ENCODE data around the gene CAMK2D.

Gene CAMK2D

DNA sequence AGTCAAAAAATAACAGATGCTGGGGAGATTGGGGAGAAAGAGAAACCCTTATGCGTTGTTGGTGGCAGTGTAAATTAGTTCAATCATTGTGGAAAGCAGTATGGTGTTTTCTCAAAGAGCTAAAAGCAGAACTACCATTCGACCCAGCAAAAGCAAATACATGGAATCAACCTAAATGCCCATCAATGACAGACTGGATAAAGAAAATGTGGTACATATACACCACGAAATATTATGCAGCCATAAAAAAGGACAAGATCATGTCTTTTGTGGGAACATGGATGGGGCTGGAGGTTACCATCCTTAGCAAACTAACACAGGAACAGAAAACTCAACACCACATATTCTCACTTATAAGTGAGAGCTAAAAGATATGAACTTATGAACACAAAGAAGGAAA is 188.9 kb downstream of the CAMK2D start:
- no peak for ATAC-seq
- peak; percentile 71 for TF ChIP-seq ZNF8 (CRISPR knock-in tag; IDR thresholded peaks at IDR 0.05)
- TF ChIP-seq BACH2 (CRISPR knock-in tag; IDR thresholded peaks at IDR 0.05; ENCODE audit: borderline replicate concordance), result no peak
- TF ChIP-seq, protein P1, sequence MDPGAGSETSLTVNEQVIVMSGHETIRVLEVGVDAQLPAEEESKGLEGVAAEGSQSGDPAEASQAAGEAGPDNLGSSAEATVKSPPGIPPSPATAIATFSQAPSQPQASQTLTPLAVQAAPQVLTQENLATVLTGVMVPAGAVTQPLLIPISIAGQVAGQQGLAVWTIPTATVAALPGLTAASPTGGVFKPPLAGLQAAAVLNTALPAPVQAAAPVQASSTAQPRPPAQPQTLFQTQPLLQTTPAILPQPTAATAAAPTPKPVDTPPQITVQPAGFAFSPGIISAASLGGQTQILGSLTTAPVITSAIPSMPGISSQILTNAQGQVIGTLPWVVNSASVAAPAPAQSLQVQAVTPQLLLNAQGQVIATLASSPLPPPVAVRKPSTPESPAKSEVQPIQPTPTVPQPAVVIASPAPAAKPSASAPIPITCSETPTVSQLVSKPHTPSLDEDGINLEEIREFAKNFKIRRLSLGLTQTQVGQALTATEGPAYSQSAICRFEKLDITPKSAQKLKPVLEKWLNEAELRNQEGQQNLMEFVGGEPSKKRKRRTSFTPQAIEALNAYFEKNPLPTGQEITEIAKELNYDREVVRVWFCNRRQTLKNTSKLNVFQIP (CRISPR knock-in tag; IDR thresholded peaks at IDR 0.05; ENCODE audit: borderline replicate concordance, low read depth), result no peak
- TF ChIP-seq GLIS3 (CRISPR knock-in tag; IDR thresholded peaks at IDR 0.05), result no peak
- no peak for TF ChIP-seq ZNF565 (CRISPR knock-in tag; conservative IDR thresholded peaks at IDR 0.05; ENCODE audit: low read depth)
- no peak for TF ChIP-seq ISL1 (CRISPR knock-in tag; IDR thresholded peaks at IDR 0.05)

- no peak for ATAC-seq
- TF ChIP-seq OSR1 (CRISPR knock-in tag; IDR thresholded peaks at IDR 0.05), result no peak
- no peak for TF ChIP-seq TCF4 (CRISPR knock-in tag; IDR thresholded peaks at IDR 0.05; ENCODE audit: borderline replicate concordance)
- no peak for TF ChIP-seq CSDC2 (CRISPR knock-in tag; IDR thresholded peaks at IDR 0.05)
- TF ChIP-seq, protein P1 (CRISPR knock-in tag; IDR thresholded peaks at IDR 0.05; ENCODE audit: borderline replicate concordance, low read depth), result no peak
- no peak for TF ChIP-seq BACH2 (CRISPR knock-in tag; IDR thresholded peaks at IDR 0.05; ENCODE audit: borderline replicate concordance)
- TF ChIP-seq ZFP30 (CRISPR knock-in tag; IDR thresholded peaks at IDR 0.05), result no peak
- no peak for TF ChIP-seq ZC3H10 (CRISPR knock-in tag; IDR thresholded peaks at IDR 0.05)
- no peak for TF ChIP-seq ZFP3 (CRISPR knock-in tag; IDR thresholded peaks at IDR 0.05)
- no peak for TF ChIP-seq ZNF8 (CRISPR knock-in tag; IDR thresholded peaks at IDR 0.05)
- TF ChIP-seq ESRRG (CRISPR knock-in tag; IDR thresholded peaks at IDR 0.05), result no peak
- TF ChIP-seq, protein P2, sequence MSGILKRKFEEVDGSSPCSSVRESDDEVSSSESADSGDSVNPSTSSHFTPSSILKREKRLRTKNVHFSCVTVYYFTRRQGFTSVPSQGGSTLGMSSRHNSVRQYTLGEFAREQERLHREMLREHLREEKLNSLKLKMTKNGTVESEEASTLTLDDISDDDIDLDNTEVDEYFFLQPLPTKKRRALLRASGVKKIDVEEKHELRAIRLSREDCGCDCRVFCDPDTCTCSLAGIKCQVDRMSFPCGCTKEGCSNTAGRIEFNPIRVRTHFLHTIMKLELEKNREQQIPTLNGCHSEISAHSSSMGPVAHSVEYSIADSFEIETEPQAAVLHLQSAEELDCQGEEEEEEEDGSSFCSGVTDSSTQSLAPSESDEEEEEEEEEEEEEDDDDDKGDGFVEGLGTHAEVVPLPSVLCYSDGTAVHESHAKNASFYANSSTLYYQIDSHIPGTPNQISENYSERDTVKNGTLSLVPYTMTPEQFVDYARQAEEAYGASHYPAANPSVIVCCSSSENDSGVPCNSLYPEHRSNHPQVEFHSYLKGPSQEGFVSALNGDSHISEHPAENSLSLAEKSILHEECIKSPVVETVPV (CRISPR knock-in tag; IDR thresholded peaks at IDR 0.05), result no peak
Measured at GRCh38 chr4:113566015-113566795, 195.3 kb downstream of the CAMK2D start.

- no peak for ATAC-seq
Measured at GRCh38 chr4:113565702-113566012, 195.9 kb downstream of the CAMK2D start.

DNA sequence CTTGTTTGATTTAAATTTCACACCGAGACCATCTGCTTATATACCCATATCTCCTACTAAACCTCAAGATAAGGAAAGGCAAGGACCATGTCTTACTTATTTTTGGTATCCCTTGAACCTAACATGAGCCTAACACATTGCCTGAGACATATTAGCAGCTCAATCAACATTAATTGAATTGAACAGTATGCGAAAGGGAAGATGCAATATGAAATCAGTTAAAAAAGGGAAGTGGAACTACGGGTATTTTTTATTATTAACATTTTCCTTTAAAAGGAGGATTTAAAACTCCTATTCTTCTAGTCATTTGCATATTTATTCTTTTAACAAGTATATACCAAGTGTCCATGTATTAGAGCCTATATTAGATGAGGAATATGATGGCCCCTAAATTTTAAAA is 197.0 kb downstream of the CAMK2D start:
- TF ChIP-seq ESRRG (CRISPR knock-in tag; IDR thresholded peaks at IDR 0.05), result no peak
- no peak for TF ChIP-seq SNAI2 (CRISPR knock-in tag; IDR thresholded peaks at IDR 0.05)
- TF ChIP-seq ZFP3 (CRISPR knock-in tag; IDR thresholded peaks at IDR 0.05), result no peak
- TF ChIP-seq TSHZ2 (CRISPR knock-in tag; IDR thresholded peaks at IDR 0.05), result no peak
- TF ChIP-seq PPARA (CRISPR knock-in tag; IDR thresholded peaks at IDR 0.05; ENCODE audit: borderline replicate concordance), result no peak
- TF ChIP-seq, protein P1 (CRISPR knock-in tag; IDR thresholded peaks at IDR 0.05; ENCODE audit: borderline replicate concordance, low read depth), result no peak
- no peak for TF ChIP-seq CSDC2 (CRISPR knock-in tag; IDR thresholded peaks at IDR 0.05)
- no peak for TF ChIP-seq BACH2 (CRISPR knock-in tag; IDR thresholded peaks at IDR 0.05; ENCODE audit: borderline replicate concordance)
- TF ChIP-seq TOX (CRISPR knock-in tag; IDR thresholded peaks at IDR 0.05; ENCODE audit: borderline replicate concordance), result no peak
- no peak for TF ChIP-seq ZNF70 (CRISPR knock-in tag; IDR thresholded peaks at IDR 0.05)
- no peak for TF ChIP-seq ZFP30 (CRISPR knock-in tag; IDR thresholded peaks at IDR 0.05)
- TF ChIP-seq RARB (CRISPR knock-in tag; IDR thresholded peaks at IDR 0.05), result no peak
- TF ChIP-seq ISL1 (CRISPR knock-in tag; IDR thresholded peaks at IDR 0.05), result no peak
- no peak for TF ChIP-seq PATZ1 (CRISPR knock-in tag; IDR thresholded peaks at IDR 0.05; ENCODE audit: borderline replicate concordance)
- no peak for TF ChIP-seq ARNTL (CRISPR knock-in tag; IDR thresholded peaks at IDR 0.05; ENCODE audit: borderline replicate concordance, low read depth)
- TF ChIP-seq ZNF8 (CRISPR knock-in tag; IDR thresholded peaks at IDR 0.05), result no peak
- ATAC-seq, result no peak

More at GRCh38 chr4:113565702-113566012, 195.9 kb downstream of the CAMK2D start:
- TF ChIP-seq ZNF565 (CRISPR knock-in tag; conservative IDR thresholded peaks at IDR 0.05; ENCODE audit: low read depth) (no peak), ZFP3 (CRISPR knock-in tag; IDR thresholded peaks at IDR 0.05) (no peak)
